Subcutaneous adipose tissue (tissue), 4 donors: ENCODE results near the gene CHRD. TPM values are rescaled to one million over a fixed set of nuclear protein-coding genes. Genes with fewer than 3 reads are reported as not detected.

Source experiments
- total RNA-seq, 4 donors: library from RNA; depleted of rRNA; stranded (reverse); fragments of >200 nt; gene quantifications; one replicate each; pipeline ENCODE4 v1.1.0, GENCODE V29; 2016
- TF ChIP-seq, protein P1 (sequence below): fragments of 450-650 bp; IDR thresholded peaks from one replicate; pipeline ENCODE4 v1.5.1; 2016; ENCODE audit warnings: low read depth, mild to moderate bottlenecking, control low read depth, antibody characterized with exemption, moderate library complexity

The CHRD gene
- total RNA-seq, 4 donors from 2014 or later = 8.0 to 11.7 (median 11.0) TPM

DNA sequence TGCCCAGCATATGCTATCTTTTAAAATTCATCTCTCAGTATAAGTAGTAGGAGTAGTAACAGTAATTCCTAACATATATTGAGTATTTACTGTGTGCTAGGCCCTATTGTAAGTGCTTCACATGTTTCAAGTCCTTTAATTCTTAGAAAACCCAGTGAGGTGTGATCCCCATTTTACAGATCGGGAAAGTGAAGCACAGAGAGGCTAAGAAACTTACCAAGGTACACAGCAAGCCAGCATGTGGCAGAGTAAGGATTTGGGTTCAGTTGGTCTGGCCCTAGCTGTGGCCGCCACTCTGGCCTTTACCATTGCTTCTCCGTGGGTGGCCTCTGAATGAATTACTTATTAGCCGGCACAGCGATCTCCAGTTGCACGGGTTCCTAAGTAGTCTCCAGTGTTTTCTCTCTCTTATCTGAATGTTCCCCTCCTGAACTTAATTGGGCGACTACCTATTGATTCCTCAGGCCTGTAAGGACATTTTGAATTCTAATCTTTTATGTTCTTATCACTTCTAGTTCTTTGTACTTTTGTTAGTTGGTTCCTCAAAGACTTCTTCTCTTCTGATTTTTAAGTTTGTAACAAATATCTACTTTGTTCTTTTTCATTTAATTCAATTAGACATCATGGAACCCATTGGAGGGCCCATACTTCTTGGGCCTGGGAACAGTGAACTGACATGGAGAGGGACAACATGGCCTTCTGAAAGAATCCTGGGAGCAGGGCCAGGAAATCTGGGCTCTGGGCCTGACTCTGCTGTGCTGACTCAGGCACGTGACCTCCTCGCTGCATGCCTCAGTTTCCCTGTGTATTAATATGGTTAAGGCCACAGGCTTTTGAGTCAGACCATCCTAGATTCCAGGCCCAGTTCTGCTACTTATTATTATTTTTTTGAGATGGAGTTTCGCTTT lies 30.0 kb upstream of the CHRD start:
- TF ChIP-seq, protein P1, sequence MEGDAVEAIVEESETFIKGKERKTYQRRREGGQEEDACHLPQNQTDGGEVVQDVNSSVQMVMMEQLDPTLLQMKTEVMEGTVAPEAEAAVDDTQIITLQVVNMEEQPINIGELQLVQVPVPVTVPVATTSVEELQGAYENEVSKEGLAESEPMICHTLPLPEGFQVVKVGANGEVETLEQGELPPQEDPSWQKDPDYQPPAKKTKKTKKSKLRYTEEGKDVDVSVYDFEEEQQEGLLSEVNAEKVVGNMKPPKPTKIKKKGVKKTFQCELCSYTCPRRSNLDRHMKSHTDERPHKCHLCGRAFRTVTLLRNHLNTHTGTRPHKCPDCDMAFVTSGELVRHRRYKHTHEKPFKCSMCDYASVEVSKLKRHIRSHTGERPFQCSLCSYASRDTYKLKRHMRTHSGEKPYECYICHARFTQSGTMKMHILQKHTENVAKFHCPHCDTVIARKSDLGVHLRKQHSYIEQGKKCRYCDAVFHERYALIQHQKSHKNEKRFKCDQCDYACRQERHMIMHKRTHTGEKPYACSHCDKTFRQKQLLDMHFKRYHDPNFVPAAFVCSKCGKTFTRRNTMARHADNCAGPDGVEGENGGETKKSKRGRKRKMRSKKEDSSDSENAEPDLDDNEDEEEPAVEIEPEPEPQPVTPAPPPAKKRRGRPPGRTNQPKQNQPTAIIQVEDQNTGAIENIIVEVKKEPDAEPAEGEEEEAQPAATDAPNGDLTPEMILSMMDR = no peak

DNA sequence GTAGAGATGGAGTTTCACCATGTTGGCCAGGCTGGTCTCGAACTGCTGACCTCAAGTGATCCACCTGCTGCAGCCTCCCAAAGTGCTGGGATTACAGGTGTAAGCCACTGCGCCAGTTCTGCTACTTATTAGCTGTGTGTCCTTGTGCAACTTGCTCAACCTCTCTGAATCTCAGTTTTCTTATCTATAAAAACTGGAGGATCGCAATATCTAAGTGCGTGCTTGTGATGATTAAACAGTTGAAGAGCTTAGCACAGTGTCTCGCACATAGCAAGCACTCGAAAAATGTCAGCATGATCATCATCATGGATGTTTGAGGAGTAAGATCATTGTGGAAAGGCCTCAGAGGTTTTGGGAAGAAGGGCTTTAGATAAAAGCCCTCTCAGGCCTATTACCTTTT lies 29.2 kb upstream of the CHRD start:
- TF ChIP-seq, protein P1 = no peak

DNA sequence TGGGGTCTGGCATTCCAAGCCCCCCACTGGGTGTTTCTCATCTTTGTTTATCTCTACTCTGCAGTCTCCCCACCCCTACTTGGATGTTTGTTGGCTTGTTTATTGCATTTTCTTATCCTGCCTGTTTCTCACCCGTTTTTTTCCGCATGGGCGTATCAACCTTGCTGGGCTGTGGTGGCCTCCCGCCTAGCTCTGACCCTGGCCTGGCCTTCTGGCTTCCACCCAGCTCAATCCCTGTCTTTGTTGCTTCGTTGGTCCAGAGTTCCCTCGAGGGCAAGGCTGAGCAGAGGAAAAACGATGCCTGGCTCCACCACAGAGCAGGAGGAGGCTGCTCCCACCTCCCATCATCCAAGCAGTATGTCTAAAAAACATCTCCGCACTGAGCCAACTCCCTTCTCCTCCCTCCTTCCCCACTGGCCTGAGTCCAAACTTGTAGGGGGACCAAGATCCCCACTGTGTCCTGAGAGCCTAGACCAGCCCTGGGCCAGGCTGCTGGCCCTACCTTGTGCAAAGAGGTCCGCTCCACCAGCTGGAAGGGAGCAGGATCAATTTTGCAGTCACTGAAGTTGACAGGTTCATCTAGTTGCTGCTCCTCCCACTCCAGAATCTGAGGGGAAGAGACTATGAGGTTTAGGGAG lies 28.2 kb upstream of the CHRD start:
- TF ChIP-seq, protein P1 = no peak

DNA sequence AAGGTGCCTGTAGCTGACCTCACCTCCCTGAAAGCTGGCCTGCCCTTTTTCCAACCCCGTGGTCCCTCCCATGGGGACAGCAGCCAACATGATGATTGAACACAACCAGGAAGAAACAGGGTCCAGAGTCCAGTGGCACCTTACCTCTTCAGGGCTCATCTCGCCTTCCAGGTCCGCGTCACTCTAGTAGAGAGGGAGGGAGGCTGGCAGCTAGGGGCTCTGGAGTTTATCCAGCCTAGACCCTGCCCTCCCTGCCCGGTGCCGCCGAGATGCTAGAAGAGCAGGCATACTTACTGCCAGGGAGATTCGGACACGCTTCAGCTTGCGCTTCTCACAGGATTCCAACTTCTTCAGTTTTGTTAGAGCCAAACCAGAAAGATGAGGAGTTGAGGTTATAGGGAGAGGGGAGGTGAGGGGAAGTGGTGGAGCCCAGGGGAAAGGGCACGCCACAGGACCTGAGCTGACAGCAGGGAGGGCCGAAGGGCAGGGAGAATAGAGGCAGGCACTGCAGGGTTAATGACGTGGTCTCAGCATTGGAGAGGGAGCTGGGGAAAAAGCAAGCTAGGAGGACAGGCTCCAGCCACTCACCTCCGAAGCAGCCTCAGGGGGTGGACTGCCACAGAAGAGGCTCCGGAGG lies 27.6 kb upstream of the CHRD start:
- TF ChIP-seq, protein P1 = no peak

DNA sequence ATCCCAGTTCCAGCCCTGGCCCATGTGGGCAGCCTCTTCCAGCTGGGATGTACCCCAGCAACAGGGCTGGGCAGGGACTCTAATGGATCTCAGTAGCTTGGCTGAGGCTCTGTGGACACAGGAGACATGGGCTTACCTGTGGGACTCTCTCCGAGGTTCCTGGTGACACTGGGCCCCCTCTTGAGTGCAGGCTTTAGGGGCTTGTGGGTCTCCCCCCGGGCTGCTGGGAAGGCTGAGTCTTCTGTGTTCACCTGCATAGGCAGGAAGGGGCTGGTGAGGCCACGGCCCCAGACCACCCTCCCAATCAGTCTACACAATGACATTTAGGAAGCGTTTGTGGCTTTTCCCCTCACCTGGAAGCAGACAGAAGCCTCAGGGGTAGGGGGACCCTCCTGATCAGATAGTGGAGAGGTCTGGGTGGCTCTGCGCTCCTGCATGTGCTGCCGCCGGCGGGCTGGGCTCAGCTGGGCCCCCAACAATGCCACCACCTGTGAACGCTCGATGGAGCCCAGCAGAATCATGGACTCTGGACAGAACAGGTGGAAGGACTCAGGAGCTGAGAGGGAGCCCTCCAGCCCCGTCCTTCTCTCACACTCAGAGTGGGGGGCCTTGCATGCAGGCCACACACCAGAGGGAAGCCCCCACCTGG lies 26.8 kb upstream of the CHRD start:
- TF ChIP-seq, protein P1 = no peak

DNA sequence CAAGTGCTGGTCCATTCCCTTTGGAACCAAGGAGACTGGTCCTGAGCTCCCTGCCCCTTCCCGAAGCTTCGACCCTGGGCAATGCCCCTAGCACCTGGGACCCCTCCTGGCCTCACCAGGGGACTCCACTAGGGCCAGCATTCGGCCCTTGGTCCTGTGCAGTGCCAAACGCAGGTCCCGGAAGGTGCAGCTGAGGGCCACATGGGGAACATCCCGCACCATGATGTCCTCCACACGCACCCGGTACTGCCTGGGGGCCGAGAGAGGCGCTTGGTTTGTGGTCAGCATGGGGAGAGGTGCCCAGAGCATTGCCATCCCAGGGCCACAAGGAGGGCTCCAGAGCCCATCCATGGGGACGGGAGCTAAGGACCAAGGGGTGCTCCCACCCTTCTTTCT lies 26.3 kb upstream of the CHRD start:
- TF ChIP-seq, protein P1 = no peak
